Skeletal muscle satellite cell (primary cell): ENCODE results near the gene HSPB6.

Experiments used
- H3K27me3 ChIP-seq: 2 replicates; pipeline ENCODE4 v1.7.0; 2013; ENCODE audit warnings: low read length; ENCODE audit not compliant: control insufficient read depth, insufficient read depth
- H3K36me3 ChIP-seq: 2 replicates; pipeline ENCODE4 v1.7.0; 2013; ENCODE audit warnings: mild to moderate bottlenecking, control low read depth, low read length; ENCODE audit not compliant: insufficient read depth
- H3K4me1 ChIP-seq: 2 replicates; pipeline ENCODE4 v1.7.0; 2013; ENCODE audit warnings: low read length; ENCODE audit not compliant: control insufficient read depth, insufficient read depth
- H3K4me2 ChIP-seq: 2 replicates; pipeline ENCODE4 v1.7.0; 2013; ENCODE audit warnings: mild to moderate bottlenecking, low read length
- H3K4me3 ChIP-seq: 2 replicates; pipeline ENCODE4 v1.7.0; 2013; ENCODE audit warnings: low read length
- H3K9ac ChIP-seq: 2 replicates; pipeline ENCODE4 v1.7.0; 2013; ENCODE audit warnings: mild to moderate bottlenecking, low read depth, low read length, moderate library complexity
- H3K9me3 ChIP-seq: replicated peaks from 2 replicates; pipeline ENCODE4 v1.7.0; 2013; ENCODE audit warnings: mild to moderate bottlenecking, control low read depth, low read length

The HSPB6 gene

DNA sequence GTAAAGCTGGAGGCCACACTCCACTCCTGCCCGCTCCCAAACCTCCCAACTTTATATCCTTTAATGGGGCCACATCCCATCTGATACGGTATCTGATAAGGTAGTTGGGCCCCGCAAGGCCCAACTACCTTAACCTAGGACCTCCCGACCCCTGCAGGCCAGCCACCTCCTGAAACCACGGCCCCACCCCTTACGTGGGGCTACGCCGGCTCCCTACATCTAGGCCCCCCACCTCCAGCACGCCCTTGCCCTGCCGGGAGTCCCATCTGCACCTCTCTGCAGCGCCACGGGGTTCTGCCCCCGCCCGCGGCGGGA is 16.8 kb downstream of the HSPB6 start:
- H3K36me3 ChIP-seq, result peaks cover 35% of the 10 kb centered on the region
- H3K9ac ChIP-seq, result peak overlapping the region; percentile 55
- H3K4me1 ChIP-seq, result peaks cover 11% of the 10 kb centered on the region

DNA sequence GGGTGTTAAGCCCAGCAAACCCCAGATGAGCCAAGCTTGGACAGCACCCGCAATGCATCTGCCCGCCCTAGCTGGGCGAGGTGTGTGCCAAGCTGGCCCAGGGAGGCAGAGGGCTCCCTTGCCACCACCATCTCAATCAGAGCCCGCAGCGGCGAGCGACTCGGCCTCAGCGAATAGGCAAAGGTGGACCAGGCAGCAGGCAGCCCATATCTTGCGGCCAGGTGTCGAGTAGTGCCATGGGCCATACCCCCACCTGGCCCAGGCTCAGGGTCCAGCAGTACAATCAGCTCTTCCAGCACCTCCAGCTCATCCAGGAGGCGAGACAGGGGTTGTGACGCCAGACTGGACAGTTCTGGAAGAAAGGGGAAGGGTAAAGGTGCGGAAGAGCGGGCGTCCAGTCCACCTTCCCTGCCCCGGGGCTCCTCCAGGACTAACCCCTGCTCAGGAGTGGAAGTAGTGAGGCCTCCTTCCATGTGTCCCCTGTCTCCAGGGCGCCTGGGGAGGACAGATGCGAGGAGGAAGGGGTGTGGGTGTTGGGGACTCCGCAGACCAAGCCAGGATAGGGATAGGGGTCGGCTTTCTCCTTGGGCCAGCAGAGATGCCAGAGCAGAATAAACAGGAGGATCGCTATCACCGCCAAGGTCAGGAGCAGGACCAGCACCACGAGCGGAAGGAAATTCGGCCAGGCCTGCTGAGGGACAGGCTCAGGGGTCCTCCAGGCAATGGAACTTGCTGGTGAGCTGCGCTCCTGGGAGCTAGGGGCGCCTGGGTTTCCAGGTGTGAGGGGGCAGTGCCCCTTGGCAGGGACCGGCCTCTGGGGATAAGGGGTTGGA is 17.3 kb downstream of the HSPB6 start:
- peak overlapping the region; percentile 55 for H3K9ac ChIP-seq
- H3K4me3 ChIP-seq, result peak overlapping the region; percentile 73

More for the DNA sequence above, 16.8 kb downstream of the HSPB6 start:
- no peaks in the 10 kb centered on the region for H3K9me3 ChIP-seq
- no peaks in the 10 kb centered on the region for H3K27me3 ChIP-seq
- peak overlapping the region; percentile 93 for H3K4me2 ChIP-seq
- peak overlapping the region; percentile 73 for H3K4me3 ChIP-seq

DNA sequence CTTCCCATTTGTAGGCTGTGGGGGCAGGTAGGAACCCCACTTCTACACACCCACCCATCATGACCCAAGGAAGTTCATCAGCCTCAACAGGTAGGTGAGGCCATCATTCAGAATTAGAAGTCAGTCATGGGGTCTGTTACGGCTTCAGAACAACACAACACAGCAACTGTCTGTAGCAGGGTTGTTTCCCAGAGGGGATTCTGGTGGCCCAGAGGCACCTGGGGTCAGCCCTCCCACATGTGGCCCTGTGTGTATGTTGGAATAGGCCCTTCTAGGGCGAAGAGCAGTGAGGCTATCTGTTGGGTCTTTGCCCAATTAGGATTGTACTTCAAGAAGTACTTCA is 18.0 kb downstream of the HSPB6 start:
- peaks cover 4% of the 10 kb centered on the region for H3K4me1 ChIP-seq
- no peak overlapping the region for H3K4me2 ChIP-seq
- no peak overlapping the region for H3K9ac ChIP-seq
- no peak overlapping the region for H3K4me3 ChIP-seq
- no peaks in the 10 kb centered on the region for H3K27me3 ChIP-seq
- H3K9me3 ChIP-seq, result no peaks in the 10 kb centered on the region
- H3K36me3 ChIP-seq, result peaks cover 47% of the 10 kb centered on the region

More for the DNA sequence above, 17.3 kb downstream of the HSPB6 start:
- Histone ChIP-seq H3K9me3 (no peaks in the 10 kb centered on the region), H3K27me3 (no peaks in the 10 kb centered on the region), H3K36me3 (peaks cover 41% of the 10 kb centered on the region), H3K4me2 (peak overlapping the region; percentile 93), H3K4me1 (peaks cover 9% of the 10 kb centered on the region)

DNA sequence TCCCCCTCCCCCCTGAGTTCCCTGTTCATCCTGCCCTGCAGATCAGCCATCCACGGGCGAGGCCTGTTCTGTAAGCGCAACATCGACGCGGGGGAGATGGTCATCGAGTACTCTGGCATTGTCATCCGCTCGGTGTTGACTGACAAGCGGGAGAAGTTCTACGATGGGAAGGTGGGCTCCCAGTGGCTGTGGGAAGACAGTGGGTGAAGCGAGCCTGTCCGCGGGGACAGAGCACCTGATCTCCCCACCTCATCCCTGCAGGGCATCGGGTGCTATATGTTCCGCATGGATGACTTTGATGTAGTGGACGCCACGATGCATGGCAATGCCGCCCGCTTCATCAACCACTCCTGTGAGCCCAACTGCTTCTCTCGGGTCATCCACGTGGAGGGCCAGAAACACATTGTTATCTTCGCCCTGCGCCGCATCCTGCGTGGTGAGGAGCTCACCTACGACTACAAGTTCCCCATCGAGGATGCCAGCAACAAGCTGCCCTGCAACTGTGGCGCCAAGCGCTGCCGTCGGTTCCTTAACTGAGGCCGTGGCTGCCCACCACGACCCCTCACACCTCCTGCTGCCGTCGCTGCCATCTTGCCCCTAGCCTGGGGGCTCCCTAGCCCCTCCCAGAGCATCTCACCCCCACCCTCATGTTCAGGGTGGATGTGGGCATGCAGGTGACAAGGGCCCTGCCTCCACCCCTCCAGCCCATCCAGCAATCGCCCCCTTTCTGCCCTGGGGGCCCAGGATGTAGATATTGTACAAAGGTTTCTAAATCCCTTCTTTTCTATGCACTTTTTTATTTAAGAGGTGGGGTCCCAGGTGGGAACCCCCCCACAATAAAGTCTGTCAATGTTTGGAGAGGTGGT is 18.6 kb downstream of the HSPB6 start:
- Histone ChIP-seq H3K9ac (no peak overlapping the region), H3K9me3 (no peaks in the 10 kb centered on the region), H3K27me3 (no peaks in the 10 kb centered on the region), H3K4me2 (no peak overlapping the region), H3K4me1 (peaks cover 4% of the 10 kb centered on the region), H3K4me3 (no peak overlapping the region), H3K36me3 (peaks cover 53% of the 10 kb centered on the region)

DNA sequence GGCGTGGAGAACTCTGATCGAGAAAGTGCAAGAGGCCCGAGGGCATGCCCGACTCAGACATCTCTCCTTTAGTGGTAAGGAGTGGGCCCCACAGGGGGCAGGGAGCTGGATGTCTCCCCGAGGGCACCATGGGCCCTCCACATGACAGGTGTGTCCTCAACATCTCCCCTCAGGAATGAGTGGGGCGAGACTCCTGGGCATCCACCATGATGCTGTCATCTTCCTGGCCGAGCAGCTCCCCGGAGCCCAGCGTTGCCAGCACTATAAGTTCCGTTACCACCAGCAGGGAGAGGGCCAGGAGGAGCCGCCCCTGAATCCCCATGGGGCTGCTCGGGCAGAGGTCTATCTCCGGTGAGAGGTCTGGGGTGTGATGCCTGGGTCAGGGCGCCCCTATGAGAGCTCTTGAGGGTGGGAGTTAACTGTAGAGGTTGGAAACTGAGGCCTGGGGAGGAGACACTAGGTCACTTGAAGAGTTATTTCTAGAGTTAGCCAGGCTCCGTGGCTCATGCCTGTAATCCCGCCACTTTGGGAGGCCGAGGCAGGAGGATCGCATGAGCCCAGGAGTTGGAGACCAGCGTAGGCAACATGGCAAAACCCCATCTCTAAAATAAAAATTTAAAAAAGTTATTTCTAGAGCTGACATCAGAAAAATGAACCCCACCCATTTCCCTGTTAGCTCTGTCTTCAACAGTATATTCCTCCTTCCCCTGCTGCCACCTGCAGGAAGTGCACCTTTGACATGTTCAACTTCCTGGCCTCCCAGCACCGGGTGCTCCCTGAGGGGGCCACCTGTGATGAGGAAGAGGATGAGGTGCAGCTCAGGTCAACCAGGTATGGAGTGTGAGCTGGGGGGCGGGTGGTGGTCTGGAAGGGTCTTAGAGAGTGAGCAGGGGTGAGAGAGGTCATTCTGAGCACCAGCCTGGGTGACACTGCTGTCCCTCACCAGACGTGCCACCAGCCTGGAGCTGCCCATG is 19.6 kb downstream of the HSPB6 start:
- Histone ChIP-seq H3K9me3 (no peaks in the 10 kb centered on the region), H3K4me2 (no peak overlapping the region), H3K36me3 (peaks cover 59% of the 10 kb centered on the region), H3K9ac (no peak overlapping the region), H3K4me1 (peaks cover 4% of the 10 kb centered on the region), H3K27me3 (no peaks in the 10 kb centered on the region), H3K4me3 (no peak overlapping the region)

DNA sequence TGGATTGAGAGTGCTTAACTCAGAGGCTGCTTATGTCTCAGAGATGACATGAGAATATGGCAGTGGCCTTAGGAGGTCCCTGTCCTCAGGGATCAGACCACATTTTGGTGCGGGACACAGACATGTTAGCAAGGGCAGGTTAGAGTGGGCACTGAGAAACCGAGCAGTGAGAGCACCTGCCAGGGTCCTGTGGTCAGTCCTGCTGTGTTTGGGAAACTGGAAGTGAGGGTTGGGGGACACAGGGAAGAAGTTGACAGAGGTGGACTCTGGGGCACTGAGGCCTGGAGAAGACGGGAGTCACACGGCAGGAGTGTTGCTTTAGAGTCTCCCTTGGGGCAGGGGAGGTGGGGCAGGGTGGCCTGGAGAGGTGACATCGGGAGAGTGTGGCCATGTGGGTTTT is 21.9 kb downstream of the HSPB6 start:
- Histone ChIP-seq H3K9me3 (no peaks in the 10 kb centered on the region), H3K36me3 (peaks cover 78% of the 10 kb centered on the region)

DNA sequence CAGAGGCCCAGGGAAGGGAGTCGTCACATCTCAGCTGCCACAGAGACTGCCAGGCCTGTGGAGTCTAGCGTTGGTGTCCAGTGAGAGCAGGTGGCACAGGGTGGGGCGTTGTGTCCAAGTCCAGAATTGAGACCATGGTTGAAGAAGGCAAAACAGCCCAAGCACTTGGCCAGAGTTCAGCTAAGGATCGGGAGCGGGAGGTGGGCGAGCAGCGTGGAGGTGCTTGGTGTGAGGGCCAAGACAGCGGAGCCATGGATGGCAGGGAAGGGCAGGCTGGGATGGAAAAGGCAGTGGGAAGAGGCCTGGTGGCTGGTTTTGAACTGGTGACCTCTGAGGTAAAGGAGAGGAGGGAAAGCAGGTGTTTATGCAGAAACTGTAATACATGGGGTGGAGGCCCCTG is 22.6 kb downstream of the HSPB6 start:
- H3K9me3 ChIP-seq, result no peaks in the 10 kb centered on the region
- H3K27me3 ChIP-seq, result no peaks in the 10 kb centered on the region
- peaks cover 82% of the 10 kb centered on the region for H3K36me3 ChIP-seq
- H3K9ac ChIP-seq, result no peak overlapping the region
- no peak overlapping the region for H3K4me2 ChIP-seq
- no peak overlapping the region for H3K4me3 ChIP-seq
- no peaks in the 10 kb centered on the region for H3K4me1 ChIP-seq

More for the DNA sequence above, 21.9 kb downstream of the HSPB6 start:
- peaks cover 2% of the 10 kb centered on the region for H3K4me1 ChIP-seq
- no peak overlapping the region for H3K4me2 ChIP-seq
- no peak overlapping the region for H3K4me3 ChIP-seq
- H3K9ac ChIP-seq, result no peak overlapping the region
- H3K27me3 ChIP-seq, result no peaks in the 10 kb centered on the region

DNA sequence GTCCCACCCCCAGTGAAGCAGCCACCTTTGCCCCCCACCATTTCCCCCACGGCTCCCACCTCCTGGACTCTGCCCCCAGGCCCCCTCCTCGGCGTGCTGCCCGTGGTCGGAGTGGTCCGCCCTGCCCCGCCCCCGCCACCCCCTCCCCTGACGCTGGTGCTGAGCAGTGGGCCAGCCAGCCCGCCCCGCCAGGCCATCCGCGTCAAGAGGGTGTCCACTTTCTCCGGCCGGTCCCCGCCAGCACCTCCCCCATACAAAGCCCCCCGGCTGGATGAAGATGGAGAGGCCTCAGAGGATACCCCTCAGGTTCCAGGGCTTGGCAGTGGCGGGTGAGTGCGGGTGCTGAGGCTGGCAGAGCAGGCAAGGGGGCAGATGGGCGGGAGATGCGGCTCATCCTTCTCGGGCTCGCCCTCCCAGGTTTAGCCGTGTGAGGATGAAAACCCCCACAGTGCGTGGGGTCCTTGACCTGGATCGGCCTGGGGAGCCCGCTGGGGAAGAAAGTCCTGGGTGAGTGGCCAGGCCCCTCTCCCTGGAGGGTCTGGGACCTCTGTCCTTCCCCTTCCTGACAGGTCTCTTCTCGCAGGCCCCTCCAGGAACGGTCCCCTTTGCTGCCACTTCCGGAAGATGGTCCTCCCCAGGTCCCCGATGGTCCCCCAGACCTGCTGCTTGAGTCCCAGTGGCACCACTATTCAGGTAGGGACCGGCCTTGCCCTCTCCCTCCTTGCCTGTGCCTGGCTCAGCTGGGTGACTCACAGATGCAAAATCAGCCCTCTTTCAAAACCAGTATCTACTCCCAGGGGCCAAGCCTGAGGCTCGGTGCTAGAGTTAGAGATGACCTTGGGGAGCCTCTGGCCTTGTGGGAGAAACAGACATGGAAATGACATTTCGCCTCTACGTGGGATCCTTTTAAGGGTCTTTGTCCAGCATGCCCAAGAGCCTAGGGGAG is 23.4 kb downstream of the HSPB6 start:
- Histone ChIP-seq H3K9ac (no peak overlapping the region), H3K4me3 (no peak overlapping the region), H3K27me3 (no peaks in the 10 kb centered on the region), H3K36me3 (peaks cover 82% of the 10 kb centered on the region), H3K4me1 (no peaks in the 10 kb centered on the region), H3K4me2 (no peak overlapping the region), H3K9me3 (no peaks in the 10 kb centered on the region)

DNA sequence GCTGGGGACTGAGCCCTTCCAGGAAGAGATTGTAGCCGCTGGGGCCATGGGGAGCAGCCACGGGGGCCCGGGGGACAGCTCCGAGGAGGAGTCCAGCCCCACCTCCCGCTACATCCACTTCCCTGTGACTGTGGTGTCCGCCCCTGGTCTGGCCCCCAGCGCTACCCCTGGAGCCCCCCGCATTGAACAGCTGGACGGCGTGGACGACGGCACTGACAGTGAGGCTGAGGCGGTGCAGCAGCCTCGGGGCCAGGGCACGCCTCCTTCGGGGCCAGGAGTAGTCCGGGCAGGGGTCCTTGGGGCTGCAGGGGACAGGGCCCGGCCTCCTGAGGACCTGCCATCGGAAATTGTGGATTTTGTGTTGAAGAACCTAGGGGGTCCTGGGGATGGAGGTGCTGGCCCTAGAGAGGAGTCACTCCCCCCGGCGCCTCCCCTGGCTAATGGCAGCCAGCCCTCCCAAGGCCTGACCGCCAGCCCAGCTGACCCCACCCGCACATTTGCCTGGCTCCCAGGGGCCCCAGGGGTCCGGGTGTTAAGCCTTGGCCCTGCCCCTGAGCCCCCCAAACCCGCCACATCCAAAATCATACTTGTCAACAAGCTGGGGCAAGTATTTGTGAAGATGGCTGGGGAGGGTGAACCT is 24.2 kb downstream of the HSPB6 start:
- H3K9me3 ChIP-seq, result no peaks in the 10 kb centered on the region
- no peaks in the 10 kb centered on the region for H3K4me1 ChIP-seq
- no peak overlapping the region for H3K4me2 ChIP-seq
- H3K4me3 ChIP-seq, result no peak overlapping the region
- H3K36me3 ChIP-seq, result peaks cover 83% of the 10 kb centered on the region
- H3K27me3 ChIP-seq, result no peaks in the 10 kb centered on the region
- no peak overlapping the region for H3K9ac ChIP-seq

DNA sequence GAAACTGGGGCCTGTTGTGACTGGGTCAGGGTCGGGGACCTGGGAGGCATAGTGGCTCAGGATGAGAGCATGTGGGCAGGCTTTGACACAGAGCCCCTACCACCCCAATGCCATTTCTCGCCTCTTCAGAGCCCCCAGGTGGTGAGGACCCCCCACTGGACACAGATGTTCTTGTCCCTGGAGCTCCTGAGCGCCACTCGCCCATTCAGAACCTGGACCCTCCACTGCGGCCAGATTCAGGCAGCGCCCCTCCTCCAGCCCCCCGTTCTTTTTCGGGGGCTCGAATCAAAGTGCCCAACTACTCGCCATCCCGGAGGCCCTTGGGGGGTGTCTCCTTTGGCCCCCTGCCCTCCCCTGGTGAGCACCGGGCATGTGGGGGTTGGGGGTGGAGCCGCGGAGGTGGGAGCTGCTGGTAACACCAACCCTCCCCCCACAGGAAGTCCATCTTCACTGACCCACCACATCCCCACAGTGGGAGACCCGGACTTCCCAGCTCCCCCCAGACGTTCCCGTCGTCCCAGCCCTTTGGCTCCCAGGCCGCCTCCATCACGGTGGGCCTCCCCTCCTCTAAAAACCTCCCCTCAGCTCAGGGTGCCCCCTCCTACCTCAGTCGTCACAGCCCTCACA is 24.9 kb downstream of the HSPB6 start:
- H3K27me3 ChIP-seq, result no peaks in the 10 kb centered on the region
- H3K4me3 ChIP-seq, result no peak overlapping the region
- no peaks in the 10 kb centered on the region for H3K9me3 ChIP-seq
- peaks cover 87% of the 10 kb centered on the region for H3K36me3 ChIP-seq
- no peak overlapping the region for H3K9ac ChIP-seq
- H3K4me1 ChIP-seq, result no peaks in the 10 kb centered on the region
- no peak overlapping the region for H3K4me2 ChIP-seq
